Uterus (tissue), 4 donors: ENCODE results near the gene CCN5. TPM values are rescaled to one million over a fixed set of nuclear protein-coding genes. Genes with fewer than 3 reads are reported as not detected.

Experiments
- DNase-seq, 2 donors: peaks; one replicate each; pipeline ENCODE4 v3.0.0-alpha.2; 2019 to 2020
- H3K27ac ChIP-seq, 2 donors: fragments of 200-600 bp; sonication (generic); 1 replicate in 1 of 2; 2 replicates in 1 of 2; pipeline ENCODE4 v1.5.1; 2016 to 2018
- H3K27me3 ChIP-seq, 2 donors: fragments of 200-600 bp; sonication (generic); one replicate each; pipeline ENCODE4 v1.5.1; 2018 to 2019; ENCODE audit warnings: control low read depth in 1 of 2
- H3K36me3 ChIP-seq, 2 donors: fragments of 200-600 bp; sonication (generic); one replicate each; pipeline ENCODE4 v1.5.1; 2019; ENCODE audit warnings: control low read depth in 1 of 2
- H3K4me1 ChIP-seq, 2 donors: fragments of 200-600 bp; sonication (generic); one replicate each; pipeline ENCODE4 v1.5.1; 2018 to 2019; ENCODE audit warnings: control low read depth in 1 of 2
- H3K4me3 ChIP-seq, 2 donors: fragments of 200-600 bp; sonication (generic); 1 replicate in 1 of 2; 2 replicates in 1 of 2; pipeline ENCODE4 v1.5.1; 2018 to 2019; ENCODE audit warnings: mild to moderate bottlenecking in 1 of 2
- H3K9me3 ChIP-seq, 2 donors: fragments of 200-600 bp; sonication (generic); one replicate each; pipeline ENCODE4 v1.5.1; 2019; ENCODE audit warnings: control low read depth in 1 of 2
- CTCF ChIP-seq, 4 experiments: fragments of 200-600 bp in 2 of 4; fragments of 450-650 bp in 2 of 4; sonication (generic) in 2 of 4; IDR thresholded peaks; one replicate each; pipeline ENCODE4 v1.5.1; 2016 to 2019; ENCODE audit warnings: antibody characterized with exemption in 4 of 4, mild to moderate bottlenecking in 2 of 4, moderate library complexity in 1 of 4
- POLR2A ChIP-seq, 2 donors: fragments of 450-650 bp; IDR thresholded peaks; one replicate each; pipeline ENCODE4 v1.6.1; 2016; ENCODE audit warnings: antibody characterized with exemption in 2 of 2, mild to moderate bottlenecking in 1 of 2, moderate library complexity in 1 of 2
- intact Hi-C: fragments of 100-400 bp; cut with DNase I; formaldehyde crosslinking; loops from one replicate; pipeline ENCODE4 v1.15.1; 2023; ENCODE audit warnings: low total_unique reads
- total RNA-seq, 4 donors: library from RNA; depleted of rRNA in 3 of 4; stranded (reverse); fragments of >200 nt in 3 of 4; gene quantifications; one replicate each; pipeline versions ENCODE4 v1.1.0 to v1.2.4, GENCODE V29; 2014 to 2023
- donor health status: DM: yes; HTN: yes; CAD: no.

CCN5 gene
- total RNA-seq, 4 donors from 2014 or later = 19.4 to 47.9 (median 29.7) TPM; not detected in 1

- H3K9me3 ChIP-seq = no peaks in the 10 kb centered on the region
- no peak for DNase-seq
- intact Hi-C loops = loop anchor here (5.0 kb wide), 1 partner anchor 45 kb away; no protein-coding TSS in a partner anchor
- H3K27me3 ChIP-seq = no peaks in the 10 kb centered on the region
- TF ChIP-seq POLR2A (IDR thresholded peaks at IDR 0.05) = no peak
- no peak for TF ChIP-seq CTCF (IDR thresholded peaks at IDR 0.05)
- no peak overlapping the region for H3K27ac ChIP-seq
- H3K4me1 ChIP-seq = no peaks in the 10 kb centered on the region
- H3K4me3 ChIP-seq = no peak overlapping the region
- H3K36me3 ChIP-seq = no peaks in the 10 kb centered on the region
These were observed 28.2 kb upstream of the CCN5 start for GRCh38 chr20:44686934-44687333.

GRCh38 chr20:44688053-44688625 is 27.0 kb upstream of the CCN5 start:
- Histone ChIP-seq H3K36me3 (no peaks in the 10 kb centered on the region), H3K4me3 (no peak overlapping the region), H3K4me1 (peaks cover 0 to 1% of the 10 kb centered on the region in 2 donors), H3K27ac (no peak overlapping the region), H3K27me3 (no peaks in the 10 kb centered on the region), H3K9me3 (no peaks in the 10 kb centered on the region)
- TF ChIP-seq POLR2A (IDR thresholded peaks at IDR 0.05) = no peak
- TF ChIP-seq CTCF (IDR thresholded peaks at IDR 0.05) = no peak
- intact Hi-C loops = loop anchor here (5.0 kb wide), 1 partner anchor 44 kb away; no protein-coding TSS in a partner anchor
- no peak for DNase-seq

- Histone ChIP-seq H3K27ac (no peak overlapping the region), H3K27me3 (no peaks in the 10 kb centered on the region), H3K4me1 (peaks cover 0 to 8% of the 10 kb centered on the region in 2 donors), H3K4me3 (no peak overlapping the region), H3K9me3 (no peaks in the 10 kb centered on the region), H3K36me3 (no peaks in the 10 kb centered on the region)
- intact Hi-C loops = loop anchor here (5.0 kb wide), 1 partner anchor 42 kb away; no protein-coding TSS in a partner anchor
- no peak for DNase-seq
- TF ChIP-seq CTCF (IDR thresholded peaks at IDR 0.05) (no peak), POLR2A (IDR thresholded peaks at IDR 0.05) (no peak)
These were observed 25.4 kb upstream of the CCN5 start for GRCh38 chr20:44689809-44690208.

- Histone ChIP-seq H3K27ac (peak overlapping the region; percentile 42 to 81), H3K4me1 (peaks cover 0 to 8% of the 10 kb centered on the region in 2 donors), H3K36me3 (no peaks in the 10 kb centered on the region), H3K27me3 (no peaks in the 10 kb centered on the region), H3K9me3 (no peaks in the 10 kb centered on the region), H3K4me3 (no peak overlapping the region)
- no peak for TF ChIP-seq CTCF (IDR thresholded peaks at IDR 0.05)
- TF ChIP-seq POLR2A (IDR thresholded peaks at IDR 0.05) = no peak
- no peak for DNase-seq
- intact Hi-C loops = no loop called here
These were observed 24.3 kb upstream of the CCN5 start for GRCh38 chr20:44690781-44691423.
